HG02840 (cell line): ENCODE data around the gene KRT76.

Experiments used
- ATAC-seq: cut with Tn5 transposase; IDR thresholded peaks from one replicate; pipeline ENCODE4 v1.9.1; 2021; ENCODE audit warnings: mild to moderate bottlenecking, moderate library complexity, moderate number of reproducible peaks; ENCODE audit not compliant: unreplicated experiment, low FRiP score

The KRT76 gene

GRCh38 chr12:52742196-52742580 lies 35.0 kb downstream of the KRT76 start:
- ATAC-seq: no peak

- no peak for ATAC-seq
Observed at GRCh38 chr12:52741375-52742195, 35.6 kb downstream of the KRT76 start.

- ATAC-seq: no peak
Observed at GRCh38 chr12:52740584-52740983, 36.6 kb downstream of the KRT76 start.

- no peak for ATAC-seq
Observed at GRCh38 chr12:52739963-52740362, 37.2 kb downstream of the KRT76 start.

GRCh38 chr12:52735816-52736632 lies 41.1 kb downstream of the KRT76 start:
- ATAC-seq: no peak

GRCh38 chr12:52735106-52735505 lies 42.0 kb downstream of the KRT76 start:
- no peak for ATAC-seq

GRCh38 chr12:52730793-52731192 lies 46.4 kb downstream of the KRT76 start:
- ATAC-seq: no peak

- ATAC-seq: no peak
Observed at GRCh38 chr12:52730383-52730782, 46.8 kb downstream of the KRT76 start.

- ATAC-seq: no peak
Observed at GRCh38 chr12:52729147-52729546, 48.0 kb downstream of the KRT76 start.

- ATAC-seq: no peak
Observed at GRCh38 chr12:52728374-52728773, 48.8 kb downstream of the KRT76 start.

GRCh38 chr12:52727037-52727436 lies 50.1 kb downstream of the KRT76 start:
- ATAC-seq: no peak

GRCh38 chr12:52726451-52726850 lies 50.7 kb downstream of the KRT76 start:
- no peak for ATAC-seq

- no peak for ATAC-seq
Observed at GRCh38 chr12:52724384-52724783, 52.8 kb downstream of the KRT76 start.

- no peak for ATAC-seq
Observed at GRCh38 chr12:52722680-52723079, 54.5 kb downstream of the KRT76 start.

GRCh38 chr12:52721838-52722470 lies 55.2 kb downstream of the KRT76 start:
- no peak for ATAC-seq

GRCh38 chr12:52720365-52720886 lies 56.7 kb downstream of the KRT76 start:
- no peak for ATAC-seq
